GM21717 (cell line): Measurements from ENCODE around the gene CCR5.

Source experiments
- ATAC-seq: cut with Tn5 transposase; IDR thresholded peaks from one replicate; pipeline ENCODE4 v1.9.1; 2021; ENCODE audit warnings: mild to moderate bottlenecking, moderate library complexity; ENCODE audit not compliant: unreplicated experiment

The CCR5 gene

GRCh38 chr3:46406788-46407611 lies 36.3 kb downstream of the CCR5 start, which contains the start of the genes CCR5AS and CCRL2:
Gene CCR5AS (minus strand): TSS chr3:46407066.
Gene CCRL2 (plus strand): TSS chr3:46407259. CDS start chr3:46408080, 821 bp downstream.
- ATAC-seq = no peak

GRCh38 chr3:46407970-46408369 lies 37.2 kb downstream of the CCR5 start:
- ATAC-seq = no peak

- ATAC-seq = no peak
Measured at GRCh38 chr3:46408853-46409252, 38.1 kb downstream of the CCR5 start.

- ATAC-seq = no peak
Measured at GRCh38 chr3:46409739-46410489, 39.2 kb downstream of the CCR5 start.

- no peak for ATAC-seq
Measured at GRCh38 chr3:46410669-46411068, 39.9 kb downstream of the CCR5 start.

- ATAC-seq = no peak
Measured at GRCh38 chr3:46411271-46411670, 40.5 kb downstream of the CCR5 start.

GRCh38 chr3:46412786-46413298 lies 42.1 kb downstream of the CCR5 start:
- ATAC-seq = no peak

GRCh38 chr3:46413951-46414350 lies 43.2 kb downstream of the CCR5 start:
- no peak for ATAC-seq

- no peak for ATAC-seq
Measured at GRCh38 chr3:46414739-46415138, 44.0 kb downstream of the CCR5 start.

- no peak for ATAC-seq
Measured at GRCh38 chr3:46416125-46416810, 45.5 kb downstream of the CCR5 start.

GRCh38 chr3:46416811-46417510 lies 46.2 kb downstream of the CCR5 start:
- ATAC-seq = no peak

- no peak for ATAC-seq
Measured at GRCh38 chr3:46417841-46418611, 47.3 kb downstream of the CCR5 start.

GRCh38 chr3:46419816-46420215 lies 49.1 kb downstream of the CCR5 start:
- ATAC-seq = no peak

- ATAC-seq = no peak
Measured at GRCh38 chr3:46420931-46421330, 50.2 kb downstream of the CCR5 start.

- no peak for ATAC-seq
Measured at GRCh38 chr3:46422617-46423016, 51.9 kb downstream of the CCR5 start.

- no peak for ATAC-seq
Measured at GRCh38 chr3:46423588-46423987, 52.8 kb downstream of the CCR5 start.
